Skeletal muscle satellite cell (primary cell): ENCODE data around the gene SGMS1.
"Not testable (repeated sequence)": the region's sequence is repeated elsewhere in the genome, so short reads cannot be mapped to it uniquely, and the experiment has no call there.

Source experiments
- H3K27me3 ChIP-seq: 2 replicates; pipeline ENCODE4 v1.7.0; 2013; ENCODE audit warnings: low read length; ENCODE audit not compliant: control insufficient read depth, insufficient read depth
- H3K36me3 ChIP-seq: 2 replicates; pipeline ENCODE4 v1.7.0; 2013; ENCODE audit warnings: mild to moderate bottlenecking, control low read depth, low read length; ENCODE audit not compliant: insufficient read depth
- H3K4me1 ChIP-seq: 2 replicates; pipeline ENCODE4 v1.7.0; 2013; ENCODE audit warnings: low read length; ENCODE audit not compliant: control insufficient read depth, insufficient read depth
- H3K4me2 ChIP-seq: 2 replicates; pipeline ENCODE4 v1.7.0; 2013; ENCODE audit warnings: mild to moderate bottlenecking, low read length
- H3K4me3 ChIP-seq: 2 replicates; pipeline ENCODE4 v1.7.0; 2013; ENCODE audit warnings: low read length
- H3K9ac ChIP-seq: 2 replicates; pipeline ENCODE4 v1.7.0; 2013; ENCODE audit warnings: mild to moderate bottlenecking, low read depth, low read length, moderate library complexity
- H3K9me3 ChIP-seq: replicated peaks from 2 replicates; pipeline ENCODE4 v1.7.0; 2013; ENCODE audit warnings: mild to moderate bottlenecking, control low read depth, low read length

SGMS1 gene

GRCh38 chr10:50538555-50539398, 85.0 kb downstream of the SGMS1 start:
- Histone ChIP-seq H3K36me3 (no peaks in the 10 kb centered on the region), H3K9me3 (no peaks in the 10 kb centered on the region), H3K4me2 (no peak overlapping the region), H3K4me1 (no peaks in the 10 kb centered on the region), H3K9ac (no peak overlapping the region), H3K27me3 (no peaks in the 10 kb centered on the region), H3K4me3 (no peak overlapping the region)

DNA sequence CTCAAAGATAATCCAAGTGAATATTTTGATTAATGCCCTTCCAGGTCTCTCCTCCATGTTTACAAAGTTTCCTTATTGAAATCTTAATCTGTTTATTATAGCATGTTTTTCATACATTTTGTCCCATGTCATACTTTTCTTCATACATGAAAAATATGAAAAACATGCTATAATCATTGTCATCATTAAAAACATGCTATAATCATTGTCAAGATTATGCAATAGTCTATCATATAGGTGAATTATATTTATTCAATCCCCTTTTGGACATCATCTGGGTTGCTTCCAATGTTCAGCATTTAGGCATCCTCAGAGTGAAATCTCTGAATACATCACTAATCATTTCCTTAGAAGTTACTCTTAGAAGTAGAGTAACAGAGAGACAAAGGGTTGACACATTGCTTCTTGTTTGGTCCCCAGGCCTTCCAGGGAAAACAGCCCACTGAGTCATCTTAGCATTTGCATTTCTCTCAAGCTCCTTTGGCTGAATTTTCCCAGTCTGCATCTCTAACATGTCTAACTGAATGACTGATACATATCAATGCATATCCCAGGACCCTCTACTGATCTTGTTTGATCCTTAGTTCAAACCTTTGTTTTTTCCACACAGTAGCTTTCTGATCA, 87.0 kb downstream of the SGMS1 start:
- H3K4me1 ChIP-seq = no peaks in the 10 kb centered on the region
- no peaks in the 10 kb centered on the region for H3K27me3 ChIP-seq
- no peak overlapping the region for H3K4me2 ChIP-seq
- H3K4me3 ChIP-seq = no peak overlapping the region
- no peaks in the 10 kb centered on the region for H3K9me3 ChIP-seq
- no peak overlapping the region for H3K9ac ChIP-seq
- H3K36me3 ChIP-seq = no peaks in the 10 kb centered on the region

DNA sequence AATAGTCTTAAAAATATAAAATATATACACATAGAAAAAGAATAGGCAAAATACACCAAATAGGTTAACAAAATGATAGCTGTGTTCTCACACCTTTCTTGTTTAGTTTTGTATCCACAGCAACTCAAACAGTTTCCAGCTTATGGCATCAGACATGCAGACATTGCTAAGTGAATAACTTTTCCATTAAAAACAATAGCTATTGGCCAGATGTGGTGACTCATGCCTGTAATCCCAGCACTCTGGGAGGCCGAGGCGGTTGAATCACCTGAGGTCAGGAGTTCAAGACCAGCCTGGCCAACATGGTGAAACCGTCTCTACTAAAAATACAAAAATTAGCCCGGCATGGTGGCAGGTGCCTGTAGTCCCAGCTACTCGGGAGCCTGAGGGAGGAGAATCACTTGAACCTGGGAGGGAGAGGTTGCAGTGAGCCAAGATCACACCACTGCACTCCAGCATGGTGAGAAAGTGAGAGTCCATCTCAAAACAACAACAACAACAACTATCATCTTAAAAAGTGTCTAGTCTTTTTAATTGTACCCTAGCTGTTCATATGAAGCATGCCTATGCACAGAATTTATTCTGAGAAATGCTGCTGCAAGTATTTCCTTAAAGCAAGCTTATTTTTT, 88.9 kb downstream of the SGMS1 start:
- H3K4me1 ChIP-seq, H3K36me3 ChIP-seq, H3K27me3 ChIP-seq, H3K9me3 ChIP-seq, H3K4me2 ChIP-seq, H3K9ac ChIP-seq, H3K4me3 ChIP-seq: not testable (repeated sequence)

DNA sequence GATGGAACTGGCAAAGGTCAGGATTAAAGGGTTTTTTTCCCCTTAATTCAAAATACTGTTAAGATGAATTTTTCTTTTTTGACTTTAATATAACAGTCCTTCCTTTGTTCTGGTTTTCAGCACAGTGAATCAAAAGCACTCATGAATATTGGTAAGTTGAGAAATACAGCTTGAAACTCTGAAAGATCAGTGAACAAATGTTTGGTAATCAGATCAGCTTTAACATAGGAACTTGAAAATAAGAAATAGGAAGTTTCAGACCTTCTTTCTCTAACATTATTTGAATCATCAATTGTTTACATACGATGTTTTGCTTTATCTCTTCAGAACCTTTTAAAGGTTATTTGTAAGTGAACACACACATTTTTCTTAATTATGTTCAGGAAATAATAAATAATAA, 90.5 kb downstream of the SGMS1 start:
- Histone ChIP-seq H3K9me3 (no peaks in the 10 kb centered on the region), H3K9ac (no peak overlapping the region), H3K36me3 (no peaks in the 10 kb centered on the region), H3K4me2 (no peak overlapping the region), H3K4me1 (no peaks in the 10 kb centered on the region), H3K27me3 (no peaks in the 10 kb centered on the region), H3K4me3 (no peak overlapping the region)

DNA sequence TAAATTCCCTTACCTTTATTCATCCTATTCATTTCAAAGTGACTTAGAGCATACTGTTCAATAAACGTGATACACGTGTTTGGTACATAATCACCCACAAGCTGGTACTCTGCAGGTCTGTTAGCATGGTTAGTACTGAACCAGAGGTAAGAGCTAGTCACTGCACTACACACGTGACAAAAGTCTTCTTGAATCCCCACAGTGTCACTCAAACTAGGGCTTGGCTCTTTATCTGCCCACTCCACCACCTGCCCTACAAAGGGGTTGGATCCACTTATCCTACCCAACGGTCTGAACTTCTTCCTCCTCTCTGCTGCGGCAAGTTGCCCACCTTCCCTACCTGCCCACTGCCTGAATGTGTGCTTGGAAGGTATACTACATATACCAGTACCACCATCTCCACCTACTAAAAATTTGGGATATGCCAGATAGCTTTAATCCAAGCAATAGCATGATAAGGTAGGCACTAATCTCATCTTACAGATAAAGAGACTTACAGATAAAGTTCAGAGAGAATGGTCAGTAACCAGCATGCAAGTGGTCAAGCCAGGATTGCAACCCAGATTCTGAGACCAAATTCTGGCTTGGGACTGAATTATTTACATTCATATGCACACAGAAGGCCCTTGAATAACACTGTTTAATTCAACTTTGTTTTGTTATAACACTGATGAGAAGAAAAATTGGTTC, 92.2 kb downstream of the SGMS1 start:
- H3K4me2 ChIP-seq = no peak overlapping the region
- no peaks in the 10 kb centered on the region for H3K27me3 ChIP-seq
- no peak overlapping the region for H3K9ac ChIP-seq
- H3K9me3 ChIP-seq = no peaks in the 10 kb centered on the region
- no peak overlapping the region for H3K4me3 ChIP-seq
- no peaks in the 10 kb centered on the region for H3K36me3 ChIP-seq
- no peaks in the 10 kb centered on the region for H3K4me1 ChIP-seq

DNA sequence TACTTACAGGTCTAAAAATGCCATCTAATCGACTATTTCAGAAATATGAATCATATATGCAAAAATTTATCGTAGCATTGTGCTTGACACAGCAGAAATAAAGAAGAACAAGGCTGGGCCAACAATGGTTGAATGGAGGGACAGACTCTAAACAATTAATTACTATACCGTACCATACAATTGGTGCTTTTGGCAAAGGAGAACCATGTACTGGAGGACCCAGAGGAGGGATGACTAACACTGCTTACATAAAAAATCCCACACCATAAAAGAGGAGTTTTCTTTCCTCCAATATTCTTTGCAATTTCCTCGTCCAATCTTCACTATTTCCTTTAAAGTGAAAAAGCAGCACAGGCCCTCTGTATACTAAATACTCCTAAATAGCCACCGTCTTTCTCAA, 94.1 kb downstream of the SGMS1 start:
- Histone ChIP-seq H3K9me3 (no peaks in the 10 kb centered on the region), H3K4me1 (no peaks in the 10 kb centered on the region), H3K4me3 (no peak overlapping the region), H3K36me3 (no peaks in the 10 kb centered on the region), H3K4me2 (no peak overlapping the region), H3K9ac (no peak overlapping the region), H3K27me3 (no peaks in the 10 kb centered on the region)

GRCh38 chr10:50528206-50528605, 95.5 kb downstream of the SGMS1 start:
- H3K9ac ChIP-seq = no peak overlapping the region

DNA sequence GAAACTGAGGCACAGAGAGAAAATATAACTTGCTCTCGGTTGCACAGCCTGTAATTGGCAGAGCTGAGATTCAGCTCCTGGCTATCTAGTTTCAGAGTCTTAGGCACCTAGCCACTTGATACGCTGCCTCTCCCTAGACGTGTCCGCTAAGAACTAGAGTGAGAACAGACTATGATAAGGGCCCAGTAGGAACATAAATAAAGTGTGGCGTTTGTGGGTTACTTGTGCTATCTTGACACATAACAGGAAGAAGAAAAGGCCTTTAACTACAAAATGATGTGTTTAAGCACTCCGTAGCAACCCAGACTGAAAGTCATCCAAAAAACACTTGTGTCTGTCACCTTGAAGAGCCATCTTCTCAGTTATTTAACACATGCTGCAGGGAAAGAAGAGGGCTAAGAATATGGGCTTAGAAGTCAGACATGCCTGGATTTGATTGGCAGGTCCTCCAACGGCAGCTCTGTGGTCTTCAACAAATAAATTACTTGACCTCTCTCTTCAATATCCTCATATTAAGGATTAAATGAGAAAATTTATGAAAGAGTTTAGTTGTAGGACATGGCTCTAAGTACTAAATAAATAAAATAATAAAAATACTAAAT, 96.2 kb downstream of the SGMS1 start:
- Histone ChIP-seq H3K36me3 (no peaks in the 10 kb centered on the region), H3K4me1 (no peaks in the 10 kb centered on the region), H3K9ac (no peak overlapping the region), H3K4me3 (no peak overlapping the region), H3K9me3 (no peaks in the 10 kb centered on the region), H3K27me3 (no peaks in the 10 kb centered on the region), H3K4me2 (no peak overlapping the region)

More at GRCh38 chr10:50528206-50528605, 95.5 kb downstream of the SGMS1 start:
- no peak overlapping the region for H3K4me3 ChIP-seq
- H3K9me3 ChIP-seq = no peaks in the 10 kb centered on the region
- no peak overlapping the region for H3K4me2 ChIP-seq
- no peaks in the 10 kb centered on the region for H3K36me3 ChIP-seq
- H3K4me1 ChIP-seq = no peaks in the 10 kb centered on the region
- H3K27me3 ChIP-seq = no peaks in the 10 kb centered on the region

GRCh38 chr10:50526185-50526584, 97.6 kb downstream of the SGMS1 start:
- Histone ChIP-seq H3K9me3 (no peaks in the 10 kb centered on the region), H3K4me1 (no peaks in the 10 kb centered on the region), H3K27me3 (no peaks in the 10 kb centered on the region)

GRCh38 chr10:50523357-50523756, 100.4 kb downstream of the SGMS1 start:
- no peak overlapping the region for H3K4me2 ChIP-seq
- no peaks in the 10 kb centered on the region for H3K9me3 ChIP-seq
- H3K36me3 ChIP-seq = no peaks in the 10 kb centered on the region
- no peak overlapping the region for H3K4me3 ChIP-seq
- no peaks in the 10 kb centered on the region for H3K4me1 ChIP-seq
- no peak overlapping the region for H3K9ac ChIP-seq
- no peaks in the 10 kb centered on the region for H3K27me3 ChIP-seq

More at GRCh38 chr10:50526185-50526584, 97.6 kb downstream of the SGMS1 start:
- H3K9ac ChIP-seq = no peak overlapping the region
- no peak overlapping the region for H3K4me2 ChIP-seq
- H3K4me3 ChIP-seq = no peak overlapping the region
- H3K36me3 ChIP-seq = no peaks in the 10 kb centered on the region

DNA sequence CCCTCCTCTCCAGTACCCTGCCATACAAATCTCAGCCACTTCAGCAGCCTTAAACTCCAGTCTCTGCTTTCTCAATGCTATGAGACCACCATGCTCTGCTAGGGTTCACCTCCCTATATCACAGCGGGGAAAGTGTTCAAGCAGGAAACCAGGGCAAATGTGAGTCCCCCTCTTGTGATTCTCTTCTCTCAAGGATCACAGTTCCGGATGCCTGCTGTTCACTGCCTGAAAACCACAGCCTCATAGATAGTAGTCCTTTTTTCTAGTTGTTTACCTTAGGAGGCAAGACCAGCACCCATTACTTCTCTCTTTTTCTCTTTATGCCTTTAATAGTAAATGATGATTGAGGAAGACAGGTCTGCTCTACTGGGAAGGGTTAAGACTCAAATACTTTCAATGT, 100.8 kb downstream of the SGMS1 start:
- H3K4me1 ChIP-seq = no peaks in the 10 kb centered on the region
- H3K9ac ChIP-seq = no peak overlapping the region
- no peaks in the 10 kb centered on the region for H3K9me3 ChIP-seq

More for the DNA sequence above, 100.8 kb downstream of the SGMS1 start:
- no peak overlapping the region for H3K4me3 ChIP-seq
- H3K27me3 ChIP-seq = no peaks in the 10 kb centered on the region
- no peak overlapping the region for H3K4me2 ChIP-seq
- H3K36me3 ChIP-seq = no peaks in the 10 kb centered on the region
